ENCODE measurements around the gene KRT16. TPM values are rescaled to one million over a fixed set of nuclear protein-coding genes. Genes with fewer than 3 reads are reported as not detected.

KRT16 gene
- total RNA-seq, 1 donor = 2.0 TPM

DNA sequence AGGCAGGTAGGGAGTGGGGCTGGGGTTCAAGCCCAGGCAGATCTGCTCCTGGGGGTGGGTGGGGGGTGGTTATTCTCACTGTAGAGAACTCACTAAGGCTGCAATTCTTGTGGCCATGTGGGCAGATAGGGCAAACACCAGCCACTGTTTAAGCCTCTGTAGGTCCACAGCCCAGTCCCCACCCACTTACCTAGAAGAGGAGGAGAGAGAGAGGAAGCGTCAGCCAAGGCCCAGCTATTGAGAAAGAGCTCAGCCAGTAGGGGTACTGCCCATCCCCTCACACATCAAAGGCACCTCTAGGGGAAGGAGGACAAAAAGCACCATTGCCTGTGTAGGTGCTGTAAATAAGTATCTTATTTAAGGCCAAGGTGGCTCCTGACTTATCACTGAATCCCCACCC is 12.9 kb downstream of the KRT16 start:
- DNase-seq (ENCODE audit: low read depth) = no peak
- no peak overlapping the region for H3K4me3 ChIP-seq (ENCODE audit: low read depth, low read length)
- TF ChIP-seq, protein P1, sequence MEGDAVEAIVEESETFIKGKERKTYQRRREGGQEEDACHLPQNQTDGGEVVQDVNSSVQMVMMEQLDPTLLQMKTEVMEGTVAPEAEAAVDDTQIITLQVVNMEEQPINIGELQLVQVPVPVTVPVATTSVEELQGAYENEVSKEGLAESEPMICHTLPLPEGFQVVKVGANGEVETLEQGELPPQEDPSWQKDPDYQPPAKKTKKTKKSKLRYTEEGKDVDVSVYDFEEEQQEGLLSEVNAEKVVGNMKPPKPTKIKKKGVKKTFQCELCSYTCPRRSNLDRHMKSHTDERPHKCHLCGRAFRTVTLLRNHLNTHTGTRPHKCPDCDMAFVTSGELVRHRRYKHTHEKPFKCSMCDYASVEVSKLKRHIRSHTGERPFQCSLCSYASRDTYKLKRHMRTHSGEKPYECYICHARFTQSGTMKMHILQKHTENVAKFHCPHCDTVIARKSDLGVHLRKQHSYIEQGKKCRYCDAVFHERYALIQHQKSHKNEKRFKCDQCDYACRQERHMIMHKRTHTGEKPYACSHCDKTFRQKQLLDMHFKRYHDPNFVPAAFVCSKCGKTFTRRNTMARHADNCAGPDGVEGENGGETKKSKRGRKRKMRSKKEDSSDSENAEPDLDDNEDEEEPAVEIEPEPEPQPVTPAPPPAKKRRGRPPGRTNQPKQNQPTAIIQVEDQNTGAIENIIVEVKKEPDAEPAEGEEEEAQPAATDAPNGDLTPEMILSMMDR (IDR thresholded peaks at IDR 0.05; ENCODE audit: insufficient read depth, low read length) = no peak

DNA sequence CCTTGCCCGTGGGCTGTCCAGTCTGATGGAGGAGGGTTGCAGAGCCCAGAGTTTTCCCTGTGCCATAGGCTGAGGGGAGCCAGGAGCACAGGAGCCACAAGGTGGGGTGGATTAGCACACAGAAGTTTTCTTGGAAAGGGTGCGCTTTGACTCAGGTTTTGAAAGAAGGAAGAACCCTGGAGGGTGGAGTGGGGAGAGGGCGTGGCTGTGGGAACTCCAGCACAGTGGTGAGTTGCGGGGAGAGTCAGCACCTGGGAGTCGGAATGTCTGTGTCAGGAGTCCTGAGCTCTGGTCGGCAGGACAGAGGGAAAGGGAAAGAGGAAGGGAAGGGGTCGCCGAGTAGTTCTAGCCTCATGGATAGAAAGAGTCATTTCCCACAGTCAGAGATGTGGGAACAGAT is 17.0 kb downstream of the KRT16 start:
- DNase-seq (ENCODE audit: low read depth) = no peak
- TF ChIP-seq, protein P1 (IDR thresholded peaks at IDR 0.05; ENCODE audit: insufficient read depth, low read length) = no peak
- no peak overlapping the region for H3K4me3 ChIP-seq (ENCODE audit: low read depth, low read length)

DNA sequence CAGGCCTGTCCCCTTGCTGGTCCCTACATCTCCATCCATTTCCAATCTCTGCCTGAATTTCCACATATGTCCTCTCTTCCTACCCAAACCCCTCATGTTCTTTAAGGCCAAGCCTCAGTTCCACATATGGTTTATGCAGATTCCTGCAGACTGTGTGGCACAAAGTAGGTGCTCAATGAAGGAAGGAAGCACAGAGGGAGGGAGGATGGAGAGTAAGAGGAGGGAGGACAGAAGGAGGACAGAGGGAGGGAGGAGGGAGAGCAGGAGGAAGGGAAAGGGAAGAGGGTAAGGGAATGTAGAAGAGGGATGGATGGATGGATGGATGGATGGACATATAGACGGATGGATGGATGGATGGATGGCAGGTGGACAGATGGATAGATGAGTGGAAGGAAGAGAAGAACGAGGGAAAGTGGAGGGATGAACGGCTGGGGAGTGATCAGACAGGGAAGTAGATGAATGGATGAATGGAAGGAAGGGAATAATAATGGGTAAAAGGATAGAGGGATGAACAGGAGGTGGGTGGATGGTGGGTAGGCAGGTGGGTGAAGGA is 18.1 kb downstream of the KRT16 start:
- no peak overlapping the region for H3K4me3 ChIP-seq (ENCODE audit: low read depth, low read length)
- TF ChIP-seq, protein P1 (IDR thresholded peaks at IDR 0.05; ENCODE audit: insufficient read depth, low read length) = no peak
- DNase-seq (ENCODE audit: low read depth) = no peak

DNA sequence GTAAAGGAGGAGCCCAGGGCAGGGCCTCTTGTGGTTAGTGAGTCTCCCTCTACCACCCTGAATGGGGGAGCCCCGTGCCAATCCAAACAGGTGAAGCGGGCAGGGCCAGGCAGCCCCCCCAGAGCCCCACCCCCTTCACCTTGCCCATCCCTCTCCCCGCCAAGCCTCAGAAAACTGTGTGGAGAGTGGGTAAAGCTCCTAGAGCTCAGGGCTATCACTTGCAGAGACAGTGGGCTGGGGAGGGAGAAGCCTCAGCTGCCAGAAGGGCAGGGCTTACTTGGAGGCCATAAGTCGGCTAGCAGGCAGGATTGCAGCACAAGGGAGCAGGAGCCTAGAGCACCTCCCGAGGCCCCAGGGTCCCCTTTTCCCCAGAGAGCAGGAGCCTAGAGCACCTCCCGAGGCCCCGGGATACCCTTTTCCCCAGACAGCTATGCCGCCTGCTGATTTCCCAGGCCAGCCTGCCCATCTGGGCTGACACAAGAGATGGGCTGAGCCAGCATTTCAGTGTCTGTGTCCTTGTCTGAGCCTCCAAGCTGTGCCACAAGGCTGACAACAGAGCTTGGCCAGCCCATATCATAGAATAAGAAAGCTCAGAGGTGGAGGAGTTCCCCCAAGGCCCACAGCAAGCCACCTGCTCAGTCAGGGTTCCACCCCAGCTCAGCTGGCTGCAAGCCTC is 19.1 kb downstream of the KRT16 start:
- H3K4me3 ChIP-seq (ENCODE audit: low read depth, low read length) = no peak overlapping the region
- no peak for DNase-seq (ENCODE audit: low read depth)
- TF ChIP-seq, protein P1 (IDR thresholded peaks at IDR 0.05; ENCODE audit: insufficient read depth, low read length) = no peak

GRCh38 chr17:41592601-41593305 is 19.8 kb downstream of the KRT16 start:
- TF ChIP-seq, protein P1 (IDR thresholded peaks at IDR 0.05; ENCODE audit: insufficient read depth, low read length) = no peak
- no peak overlapping the region for H3K4me3 ChIP-seq (ENCODE audit: low read depth, low read length)
- no peak for DNase-seq (ENCODE audit: low read depth)

DNA sequence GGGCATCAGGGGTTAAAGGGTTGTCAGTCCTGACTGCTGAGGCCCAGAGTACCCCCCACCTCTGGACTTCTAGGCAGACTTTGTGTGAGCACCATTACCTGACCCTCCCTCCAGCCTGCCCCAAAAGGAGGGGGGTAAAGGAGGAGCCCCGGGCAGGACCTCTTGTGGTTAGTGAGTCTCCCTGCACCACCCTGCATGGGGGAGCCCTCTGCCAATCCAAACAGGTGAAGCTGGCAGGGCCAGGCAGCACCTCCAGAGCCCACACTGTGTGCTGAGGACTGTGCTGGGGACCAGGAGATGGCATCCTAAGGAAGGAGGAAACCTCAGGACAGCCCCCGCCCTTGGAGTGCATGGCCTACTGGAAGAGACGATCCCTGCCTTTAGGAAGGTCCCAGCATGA is 23.3 kb downstream of the KRT16 start:
- TF ChIP-seq, protein P1 (IDR thresholded peaks at IDR 0.05; ENCODE audit: insufficient read depth, low read length) = no peak
- no peak for DNase-seq (ENCODE audit: low read depth)
- H3K4me3 ChIP-seq (ENCODE audit: low read depth, low read length) = no peak overlapping the region
